Natural killer cell (primary cell): ENCODE measurements around the gene FAM24B. TPM values are rescaled to one million over a fixed set of nuclear protein-coding genes. Genes with fewer than 3 reads are reported as not detected.

Experiments used
- ATAC-seq, 3 donors: fragments of 150-1000 bp in 2 of 3; fragments of 200-7000 bp in 1 of 3; cut with Tn5 transposase; 1 replicate in 1 of 3; 2 replicates in 2 of 3; pipeline ENCODE4 v1.10.0; 2021; ENCODE audit warnings: mild to moderate bottlenecking in 2 of 3, moderate library complexity in 2 of 3
- DNase-seq, 2 donors: peaks; one replicate each; pipeline versions ENCODE4 v3.0.0 to v3.0.0-alpha.2; 2013 to 2021; ENCODE audit warnings: mixed read lengths in 1 of 2
- H3K27ac ChIP-seq: one replicate; pipeline ENCODE4 v1.5.1; 2013; ENCODE audit warnings: mild to moderate bottlenecking, low read length
- H3K27me3 ChIP-seq: one replicate; pipeline ENCODE4 v1.6.1; 2013; ENCODE audit warnings: low read length; ENCODE audit not compliant: control insufficient read depth, insufficient read depth
- H3K36me3 ChIP-seq: one replicate; pipeline ENCODE4 v1.6.1; 2013; ENCODE audit warnings: low read length; ENCODE audit not compliant: control insufficient read depth, insufficient read depth
- H3K4me1 ChIP-seq: one replicate; pipeline ENCODE4 v1.6.1; 2013; ENCODE audit warnings: low read length; ENCODE audit not compliant: control insufficient read depth, insufficient read depth
- H3K4me3 ChIP-seq: one replicate; pipeline ENCODE4 v1.5.1; 2013; ENCODE audit warnings: low read length
- H3K9me3 ChIP-seq: one replicate; pipeline ENCODE4 v1.6.1; 2013; ENCODE audit warnings: low read length; ENCODE audit not compliant: control insufficient read depth, insufficient read depth
- H3K27ac Mint-ChIP-seq, 2 donors: one replicate each; pipeline ENCODE4 v1.8.0; 2022; ENCODE audit warnings: mild to moderate bottlenecking in 2 of 2, mixed read lengths in 2 of 2, moderate library complexity in 1 of 2
- H3K27me3 Mint-ChIP-seq, 2 donors: one replicate each; pipeline ENCODE4 v1.8.0; 2022; ENCODE audit warnings: low read depth in 2 of 2, mixed read lengths in 2 of 2
- H3K36me3 Mint-ChIP-seq: one replicate; pipeline ENCODE4 v1.8.0; 2022; ENCODE audit warnings: mixed read lengths
- H3K4me1 Mint-ChIP-seq, 2 donors: one replicate each; pipeline ENCODE4 v1.8.0; 2022; ENCODE audit warnings: mixed read lengths in 2 of 2
- H3K4me3 Mint-ChIP-seq: one replicate; pipeline ENCODE4 v1.8.0; 2022; ENCODE audit warnings: mild to moderate bottlenecking, moderate library complexity, mixed read lengths
- H3K9me3 Mint-ChIP-seq, 2 donors: one replicate each; pipeline ENCODE4 v1.8.0; 2022; ENCODE audit warnings: mixed read lengths in 2 of 2
- WGBS: methylation state at CpG from one replicate; pipeline ENCODE4 v1.1.7; 2013; ENCODE audit warnings: missing lambda C conversion rate; ENCODE audit not compliant: insufficient coverage; 5-methylcytosine and 5-hydroxymethylcytosine counted together
- intact Hi-C: fragments of 100-400 bp; cut with micrococcal nuclease; formaldehyde crosslinking; loops from one replicate; pipeline ENCODE4 v1.14.2; 2022
- total RNA-seq, 4 donors: library from RNA; stranded (reverse); fragments of 120-200 nt in 1 of 4; gene quantifications; one replicate each; pipeline versions ENCODE4 v1.2.3 to v1.2.4, GENCODE V29; 2013 to 2022
- TF ChIP-seq, protein P1 (sequence below): fragments of 200-600 bp; IDR thresholded peaks from one replicate; pipeline ENCODE4 v1.8.0; 2022; ENCODE audit warnings: antibody characterized with exemption

The FAM24B gene
- total RNA-seq, 3 donors from 2014 or later (not counting 1 experiment from before 2014, with no cell fraction given), result 6.1 to 12.6 (median 8.5) TPM

DNA sequence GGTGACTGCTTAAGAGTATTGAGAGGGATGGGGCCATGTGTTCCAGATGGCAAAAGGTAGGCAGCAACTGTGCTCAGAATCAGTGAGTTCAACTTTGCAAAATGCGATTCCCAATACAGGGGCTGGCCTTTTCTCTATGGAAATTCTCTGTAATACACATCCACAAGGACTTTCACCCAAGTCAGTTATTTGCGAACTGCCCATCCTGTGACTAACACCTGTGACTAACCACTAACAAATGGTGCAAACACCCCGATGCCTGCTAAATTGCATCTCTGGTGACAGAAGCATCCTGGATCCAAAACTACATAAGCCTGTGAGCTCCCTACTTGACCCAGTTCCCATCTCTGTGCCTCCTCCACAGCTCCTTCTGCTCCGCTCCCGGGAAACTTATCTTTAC is 24.7 kb downstream of the FAM24B start:
- Histone ChIP-seq H3K9me3 (no peaks in the 10 kb centered on the region), H3K27me3 (no peaks in the 10 kb centered on the region), H3K36me3 (peaks cover 2% of the 10 kb centered on the region), H3K4me3 (no peak overlapping the region), H3K27ac (no peak overlapping the region), H3K4me1 (no peaks in the 10 kb centered on the region)
- Mint-ChIP-seq H3K9me3 (no peaks in the 10 kb centered on the region), H3K4me3 (no peak overlapping the region), H3K36me3 (no peaks in the 10 kb centered on the region), H3K27ac (no peak overlapping the region), H3K27me3 (no peaks in the 10 kb centered on the region), H3K4me1 (peaks cover 7 to 27% of the 10 kb centered on the region in 2 donors)
- whole genome bisulfite sequencing, result 92% methylated on average over 5 of the region's 5 CpGs
- ATAC-seq (no peak), DNase-seq (no peak)
- TF ChIP-seq, protein P1, sequence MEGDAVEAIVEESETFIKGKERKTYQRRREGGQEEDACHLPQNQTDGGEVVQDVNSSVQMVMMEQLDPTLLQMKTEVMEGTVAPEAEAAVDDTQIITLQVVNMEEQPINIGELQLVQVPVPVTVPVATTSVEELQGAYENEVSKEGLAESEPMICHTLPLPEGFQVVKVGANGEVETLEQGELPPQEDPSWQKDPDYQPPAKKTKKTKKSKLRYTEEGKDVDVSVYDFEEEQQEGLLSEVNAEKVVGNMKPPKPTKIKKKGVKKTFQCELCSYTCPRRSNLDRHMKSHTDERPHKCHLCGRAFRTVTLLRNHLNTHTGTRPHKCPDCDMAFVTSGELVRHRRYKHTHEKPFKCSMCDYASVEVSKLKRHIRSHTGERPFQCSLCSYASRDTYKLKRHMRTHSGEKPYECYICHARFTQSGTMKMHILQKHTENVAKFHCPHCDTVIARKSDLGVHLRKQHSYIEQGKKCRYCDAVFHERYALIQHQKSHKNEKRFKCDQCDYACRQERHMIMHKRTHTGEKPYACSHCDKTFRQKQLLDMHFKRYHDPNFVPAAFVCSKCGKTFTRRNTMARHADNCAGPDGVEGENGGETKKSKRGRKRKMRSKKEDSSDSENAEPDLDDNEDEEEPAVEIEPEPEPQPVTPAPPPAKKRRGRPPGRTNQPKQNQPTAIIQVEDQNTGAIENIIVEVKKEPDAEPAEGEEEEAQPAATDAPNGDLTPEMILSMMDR, result no peak
- intact Hi-C loops, result no loop called here

DNA sequence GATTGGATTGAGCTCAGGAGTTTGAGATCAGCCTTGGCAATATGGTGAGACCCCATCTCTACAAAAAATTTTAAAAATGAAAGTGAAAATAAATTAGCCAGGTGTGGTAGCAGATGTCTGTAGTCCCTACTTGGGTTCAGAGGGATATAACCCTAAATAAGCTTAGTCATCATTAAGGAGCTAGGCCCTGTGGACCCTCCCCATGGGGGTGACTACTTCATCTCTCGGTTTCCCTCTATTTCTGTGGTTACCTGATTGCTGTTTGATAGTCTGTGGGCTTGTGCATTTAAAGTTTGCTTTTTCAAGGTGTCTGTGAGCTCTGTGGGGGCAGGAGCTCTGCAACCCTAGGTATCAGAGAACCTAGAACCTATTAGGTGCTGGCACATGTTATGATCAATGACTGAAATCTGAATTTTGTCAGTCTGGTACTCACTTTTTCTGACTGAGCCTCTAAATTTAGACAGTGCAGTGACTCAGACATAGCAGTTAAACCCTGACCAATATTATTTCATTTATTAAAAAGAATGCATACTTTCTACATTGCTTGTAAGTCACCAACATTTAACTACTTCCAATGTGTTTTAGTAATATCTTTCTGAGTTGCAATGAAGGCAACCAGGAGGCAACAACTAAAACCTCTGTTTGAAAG is 25.6 kb downstream of the FAM24B start:
- no peaks in the 10 kb centered on the region for H3K4me1 ChIP-seq
- Mint-ChIP-seq H3K36me3 (no peaks in the 10 kb centered on the region), H3K9me3 (no peaks in the 10 kb centered on the region), H3K27me3 (no peaks in the 10 kb centered on the region), H3K4me3 (no peak overlapping the region), H3K4me1 (peaks cover 7 to 27% of the 10 kb centered on the region in 2 donors), H3K27ac (peak overlapping the region in 1 of 2 donors; percentile 61)
- TF ChIP-seq, protein P1, result no peak
- H3K9me3 ChIP-seq, result no peaks in the 10 kb centered on the region
- DNase-seq, result no peak
- no peak overlapping the region for H3K27ac ChIP-seq
- no peak overlapping the region for H3K4me3 ChIP-seq
- H3K27me3 ChIP-seq, result no peaks in the 10 kb centered on the region
- no peak for ATAC-seq
- WGBS, result 71% methylated on average over 1 of the region's 1 CpG
- peaks cover 2% of the 10 kb centered on the region for H3K36me3 ChIP-seq
- intact Hi-C loops, result no loop called here

DNA sequence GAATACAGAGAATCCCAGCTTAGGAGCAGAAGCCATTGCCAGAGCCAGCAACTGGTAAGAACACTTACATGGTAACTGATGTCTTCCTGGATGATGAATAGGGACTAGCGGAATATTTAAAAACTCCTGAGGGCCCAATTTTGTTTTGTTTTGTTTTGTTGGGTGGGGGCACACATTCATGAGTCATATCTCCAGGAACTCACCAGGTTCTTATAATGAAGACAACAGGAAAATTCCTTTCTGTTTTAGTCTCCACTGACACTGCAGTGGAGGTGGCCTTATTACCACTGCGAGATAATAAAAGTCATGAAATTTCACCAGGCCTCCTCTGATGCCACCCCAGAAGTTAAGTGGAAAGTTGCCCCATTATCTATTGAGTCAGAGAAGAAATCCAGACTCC is 27.1 kb downstream of the FAM24B start:
- ATAC-seq, result no peak
- H3K4me3 ChIP-seq, result no peak overlapping the region
- no peaks in the 10 kb centered on the region for H3K27me3 Mint-ChIP-seq
- peak overlapping the region in 1 of 2 donors; percentile 43 for H3K27ac Mint-ChIP-seq
- H3K9me3 ChIP-seq, result no peaks in the 10 kb centered on the region
- H3K9me3 Mint-ChIP-seq, result no peaks in the 10 kb centered on the region
- H3K27me3 ChIP-seq, result no peaks in the 10 kb centered on the region
- H3K4me1 ChIP-seq, result no peaks in the 10 kb centered on the region
- 88% methylated on average over 2 of the region's 2 CpGs for WGBS
- peaks cover 12 to 33% of the 10 kb centered on the region in 2 donors for H3K4me1 Mint-ChIP-seq
- H3K36me3 Mint-ChIP-seq, result no peaks in the 10 kb centered on the region
- no peak overlapping the region for H3K4me3 Mint-ChIP-seq
- no peak overlapping the region for H3K27ac ChIP-seq
- TF ChIP-seq, protein P1, result no peak
- intact Hi-C loops, result no loop called here
- DNase-seq, result no peak
- peaks cover 5% of the 10 kb centered on the region for H3K36me3 ChIP-seq
